Measurements from ENCODE around the gene GRIK4. TPM values are rescaled to one million over a fixed set of nuclear protein-coding genes. Genes with fewer than 3 reads are reported as not detected.

The GRIK4 gene
- total and polyA plus RNA-seq, 2 experiments from 2014 or later, result not detected

DNA sequence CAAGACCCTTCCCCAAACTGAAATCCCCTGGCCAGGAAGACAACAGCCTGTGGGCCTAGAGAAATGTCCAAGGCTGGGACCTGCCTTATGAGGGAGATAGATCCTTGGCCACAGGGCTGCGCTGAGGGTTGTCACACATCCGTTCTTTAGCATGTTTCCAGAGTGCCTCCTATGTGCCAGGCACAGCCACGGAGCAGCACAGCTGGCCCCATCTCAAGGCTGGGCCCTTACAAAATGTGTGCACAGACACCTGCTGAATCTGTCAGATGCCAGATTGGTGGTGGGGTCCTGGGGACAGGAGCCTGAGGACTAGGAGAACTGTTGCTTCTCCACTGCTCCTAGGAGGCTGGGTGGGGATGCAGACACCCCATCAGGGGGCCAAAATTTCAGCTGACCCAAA lies 11.2 kb downstream of the GRIK4 start:
- Histone ChIP-seq H3F3A (ENCODE audit: insufficient read depth) (no peaks in the 10 kb centered on the region), H3K9me2 (ENCODE audit: insufficient read depth) (no peaks in the 10 kb centered on the region), H3K4me2 (ENCODE audit: unreplicated experiment) (no peak overlapping the region), H3K4me1 (ENCODE audit: insufficient read depth) (peaks cover 8% of the 10 kb centered on the region; the same call in 1 of the 2 replicates), H3K9me3 (ENCODE audit: low read depth) (no peaks in the 10 kb centered on the region), H3K9ac (no peak overlapping the region), H3K36me3 (ENCODE audit: low read depth) (no peaks in the 10 kb centered on the region), H4K20me1 (ENCODE audit: insufficient read depth) (no peaks in the 10 kb centered on the region), H3K79me2 (ENCODE audit: insufficient read depth) (no peaks in the 10 kb centered on the region), H3K27ac (no peak overlapping the region), H3K27me3 (replicated peaks; ENCODE audit: insufficient read depth) (peaks cover 3% of the 10 kb centered on the region; the same call in 1 of the 2 replicates), H2AFZ (no peak overlapping the region), H3K4me3 (no peak overlapping the region)
- no peak for TF ChIP-seq EZH2phosphoT487 (IDR thresholded peaks at IDR 0.05; ENCODE audit: insufficient read depth, low read depth)
- no peak for TF ChIP-seq EZH2 (IDR thresholded peaks at IDR 0.05; ENCODE audit: insufficient read depth, poor library complexity, severe bottlenecking)
- in situ Hi-C loops (cut with MboI), result loop anchor here (25.0 kb wide), 1 partner anchor 590 kb away; the partner anchor contains the start of gene TECTA
- no peak for DNase-seq
- 71 to 73% methylated on average over 3 of the region's 3 CpGs for WGBS, 2 experiments (ENCODE audit: low coverage in 1 of 2, low lambda C conversion rate in 2 of 2, missing lambda C conversion rate in 2 of 2)

GRCh38 chr11:120523196-120523595 lies 11.6 kb downstream of the GRIK4 start:
- no peak overlapping the region for H3K4me3 ChIP-seq
- WGBS, 2 experiments (ENCODE audit: low coverage in 1 of 2, low lambda C conversion rate in 2 of 2, missing lambda C conversion rate in 2 of 2), result 64 to 65% methylated on average over 12 of the region's 12 CpGs
- no peak for DNase-seq
- peaks cover 8% of the 10 kb centered on the region; the same call in 1 of the 2 replicates for H3K4me1 ChIP-seq (ENCODE audit: insufficient read depth)
- in situ Hi-C loops (cut with MboI), result loop anchor here (25.0 kb wide), 1 partner anchor 589 kb away; the partner anchor contains the start of gene TECTA
- H3K4me2 ChIP-seq (ENCODE audit: unreplicated experiment), result no peak overlapping the region
- TF ChIP-seq EZH2 (IDR thresholded peaks at IDR 0.05; ENCODE audit: insufficient read depth, poor library complexity, severe bottlenecking), result no peak
- no peak for TF ChIP-seq EZH2phosphoT487 (IDR thresholded peaks at IDR 0.05; ENCODE audit: insufficient read depth, low read depth)
- no peaks in the 10 kb centered on the region for H3K9me2 ChIP-seq (ENCODE audit: insufficient read depth)
- no peaks in the 10 kb centered on the region for H3F3A ChIP-seq (ENCODE audit: insufficient read depth)
- no peak overlapping the region for H2AFZ ChIP-seq
- H3K79me2 ChIP-seq (ENCODE audit: insufficient read depth), result no peaks in the 10 kb centered on the region
- H3K9ac ChIP-seq, result no peak overlapping the region
- H3K27ac ChIP-seq, result no peak overlapping the region
- H3K36me3 ChIP-seq (ENCODE audit: low read depth), result no peaks in the 10 kb centered on the region
- H3K27me3 ChIP-seq (replicated peaks; ENCODE audit: insufficient read depth), result peaks cover 3% of the 10 kb centered on the region; the same call in 1 of the 2 replicates
- no peaks in the 10 kb centered on the region for H4K20me1 ChIP-seq (ENCODE audit: insufficient read depth)
- H3K9me3 ChIP-seq (ENCODE audit: low read depth), result no peaks in the 10 kb centered on the region

DNA sequence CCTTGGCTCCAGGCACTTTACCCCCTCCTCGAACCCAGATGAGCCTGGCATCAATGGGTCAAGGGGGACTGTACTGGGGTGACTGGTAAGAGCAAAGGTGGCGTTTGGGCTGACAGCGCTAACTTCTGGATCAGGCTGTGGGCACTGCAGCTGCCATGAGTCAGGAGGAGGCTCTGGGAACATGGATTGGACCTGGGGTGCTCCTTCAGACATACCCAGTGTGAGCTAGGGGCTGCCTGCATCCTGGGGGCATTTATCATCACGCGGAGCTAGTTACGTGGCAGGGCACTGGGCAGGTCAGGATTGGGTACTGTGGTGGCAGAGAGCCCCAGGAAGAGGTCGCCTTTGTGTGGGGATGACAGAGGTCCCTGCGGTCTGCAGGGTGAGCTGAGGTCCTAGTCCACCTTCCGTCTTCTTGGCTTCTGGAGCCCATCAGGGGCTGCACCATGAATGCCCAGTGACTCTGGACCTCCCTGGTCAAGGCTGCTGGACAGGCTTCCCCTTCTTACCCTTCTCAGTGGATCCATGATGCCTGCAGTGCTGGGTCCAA lies 13.1 kb downstream of the GRIK4 start:
- H3K27ac ChIP-seq, result no peak overlapping the region
- in situ Hi-C loops (cut with MboI), result loop anchor here (25.0 kb wide), 1 partner anchor 588 kb away; the partner anchor contains the start of gene TECTA

GRCh38 chr11:120525261-120526171 lies 14.0 kb downstream of the GRIK4 start:
- H3K9me2 ChIP-seq (ENCODE audit: insufficient read depth), result no peaks in the 10 kb centered on the region
- H3K4me1 ChIP-seq (ENCODE audit: insufficient read depth), result peaks cover 8% of the 10 kb centered on the region; the same call in 1 of the 2 replicates
- no peaks in the 10 kb centered on the region for H3K79me2 ChIP-seq (ENCODE audit: insufficient read depth)
- no peak overlapping the region for H3K9ac ChIP-seq
- peaks cover 3% of the 10 kb centered on the region; the same call in 1 of the 2 replicates for H3K27me3 ChIP-seq (replicated peaks; ENCODE audit: insufficient read depth)
- DNase-seq, result no peak
- no peaks in the 10 kb centered on the region for H3K9me3 ChIP-seq (ENCODE audit: low read depth)
- no peak overlapping the region for H2AFZ ChIP-seq
- no peak overlapping the region for H3K4me2 ChIP-seq (ENCODE audit: unreplicated experiment)
- no peaks in the 10 kb centered on the region for H3F3A ChIP-seq (ENCODE audit: insufficient read depth)
- no peaks in the 10 kb centered on the region for H4K20me1 ChIP-seq (ENCODE audit: insufficient read depth)
- WGBS, 2 experiments (ENCODE audit: low coverage in 1 of 2, low lambda C conversion rate in 2 of 2, missing lambda C conversion rate in 2 of 2), result 74 to 78% methylated on average over 16 of the region's 16 CpGs
- no peaks in the 10 kb centered on the region for H3K36me3 ChIP-seq (ENCODE audit: low read depth)
- in situ Hi-C loops (cut with MboI), result no loop called here
- no peak overlapping the region for H3K4me3 ChIP-seq
- TF ChIP-seq EZH2phosphoT487 (IDR thresholded peaks at IDR 0.05; ENCODE audit: insufficient read depth, low read depth) (no peak), EZH2 (IDR thresholded peaks at IDR 0.05; ENCODE audit: insufficient read depth, poor library complexity, severe bottlenecking) (no peak)
- no peak overlapping the region for H3K27ac ChIP-seq

More for the DNA sequence above, 13.1 kb downstream of the GRIK4 start:
- no peaks in the 10 kb centered on the region for H4K20me1 ChIP-seq (ENCODE audit: insufficient read depth)
- H3F3A ChIP-seq (ENCODE audit: insufficient read depth), result no peaks in the 10 kb centered on the region
- no peaks in the 10 kb centered on the region for H3K79me2 ChIP-seq (ENCODE audit: insufficient read depth)
- H3K4me1 ChIP-seq (ENCODE audit: insufficient read depth), result peaks cover 8% of the 10 kb centered on the region; the same call in 1 of the 2 replicates
- no peaks in the 10 kb centered on the region for H3K36me3 ChIP-seq (ENCODE audit: low read depth)
- no peak overlapping the region for H3K9ac ChIP-seq
- WGBS, 2 experiments (ENCODE audit: low coverage in 1 of 2, low lambda C conversion rate in 2 of 2, missing lambda C conversion rate in 2 of 2), result 75 to 77% methylated on average over 9 of the region's 9 CpGs
- no peaks in the 10 kb centered on the region for H3K9me2 ChIP-seq (ENCODE audit: insufficient read depth)
- no peak overlapping the region for H3K4me2 ChIP-seq (ENCODE audit: unreplicated experiment)
- peaks cover 3% of the 10 kb centered on the region; the same call in 1 of the 2 replicates for H3K27me3 ChIP-seq (replicated peaks; ENCODE audit: insufficient read depth)
- no peak for DNase-seq
- no peak overlapping the region for H3K4me3 ChIP-seq
- H2AFZ ChIP-seq, result no peak overlapping the region
- TF ChIP-seq EZH2phosphoT487 (IDR thresholded peaks at IDR 0.05; ENCODE audit: insufficient read depth, low read depth) (no peak), EZH2 (IDR thresholded peaks at IDR 0.05; ENCODE audit: insufficient read depth, poor library complexity, severe bottlenecking) (no peak)
- no peaks in the 10 kb centered on the region for H3K9me3 ChIP-seq (ENCODE audit: low read depth)
